ENCODE measurements around the gene MED9. TPM values are rescaled to one million over a fixed set of nuclear protein-coding genes. Genes with fewer than 3 reads are reported as not detected.

The MED9 gene
- total RNA-seq, 1 donor from 2014 or later = 18.9 TPM

- DNase-seq (ENCODE audit: extremely low spot score in 2 of 2) = no peak
- Histone ChIP-seq H3K9me3 (no peaks in the 10 kb centered on the region), H3K4me3 (no peak overlapping the region), H3K36me3 (no peaks in the 10 kb centered on the region), H3K27ac (no peak overlapping the region), H3K4me1 (peaks cover 16% of the 10 kb centered on the region), H3K27me3 (no peaks in the 10 kb centered on the region)
- no peak for TF ChIP-seq POLR2AphosphoS5 (IDR thresholded peaks at IDR 0.05; ENCODE audit: insufficient read depth in 1 of 2, low read depth in 1 of 2)
- no peak for TF ChIP-seq POLR2A (IDR thresholded peaks at IDR 0.05)
- TF ChIP-seq, protein P1, sequence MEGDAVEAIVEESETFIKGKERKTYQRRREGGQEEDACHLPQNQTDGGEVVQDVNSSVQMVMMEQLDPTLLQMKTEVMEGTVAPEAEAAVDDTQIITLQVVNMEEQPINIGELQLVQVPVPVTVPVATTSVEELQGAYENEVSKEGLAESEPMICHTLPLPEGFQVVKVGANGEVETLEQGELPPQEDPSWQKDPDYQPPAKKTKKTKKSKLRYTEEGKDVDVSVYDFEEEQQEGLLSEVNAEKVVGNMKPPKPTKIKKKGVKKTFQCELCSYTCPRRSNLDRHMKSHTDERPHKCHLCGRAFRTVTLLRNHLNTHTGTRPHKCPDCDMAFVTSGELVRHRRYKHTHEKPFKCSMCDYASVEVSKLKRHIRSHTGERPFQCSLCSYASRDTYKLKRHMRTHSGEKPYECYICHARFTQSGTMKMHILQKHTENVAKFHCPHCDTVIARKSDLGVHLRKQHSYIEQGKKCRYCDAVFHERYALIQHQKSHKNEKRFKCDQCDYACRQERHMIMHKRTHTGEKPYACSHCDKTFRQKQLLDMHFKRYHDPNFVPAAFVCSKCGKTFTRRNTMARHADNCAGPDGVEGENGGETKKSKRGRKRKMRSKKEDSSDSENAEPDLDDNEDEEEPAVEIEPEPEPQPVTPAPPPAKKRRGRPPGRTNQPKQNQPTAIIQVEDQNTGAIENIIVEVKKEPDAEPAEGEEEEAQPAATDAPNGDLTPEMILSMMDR (IDR thresholded peaks at IDR 0.05) = no peak
- intact Hi-C loops (cut with DNase I) = loop anchor here (10.0 kb wide), 1 partner anchor 136 kb away; no protein-coding TSS in a partner anchor
Measured at GRCh38 chr17:17508646-17509591, 32.1 kb downstream of the MED9 start.

DNA sequence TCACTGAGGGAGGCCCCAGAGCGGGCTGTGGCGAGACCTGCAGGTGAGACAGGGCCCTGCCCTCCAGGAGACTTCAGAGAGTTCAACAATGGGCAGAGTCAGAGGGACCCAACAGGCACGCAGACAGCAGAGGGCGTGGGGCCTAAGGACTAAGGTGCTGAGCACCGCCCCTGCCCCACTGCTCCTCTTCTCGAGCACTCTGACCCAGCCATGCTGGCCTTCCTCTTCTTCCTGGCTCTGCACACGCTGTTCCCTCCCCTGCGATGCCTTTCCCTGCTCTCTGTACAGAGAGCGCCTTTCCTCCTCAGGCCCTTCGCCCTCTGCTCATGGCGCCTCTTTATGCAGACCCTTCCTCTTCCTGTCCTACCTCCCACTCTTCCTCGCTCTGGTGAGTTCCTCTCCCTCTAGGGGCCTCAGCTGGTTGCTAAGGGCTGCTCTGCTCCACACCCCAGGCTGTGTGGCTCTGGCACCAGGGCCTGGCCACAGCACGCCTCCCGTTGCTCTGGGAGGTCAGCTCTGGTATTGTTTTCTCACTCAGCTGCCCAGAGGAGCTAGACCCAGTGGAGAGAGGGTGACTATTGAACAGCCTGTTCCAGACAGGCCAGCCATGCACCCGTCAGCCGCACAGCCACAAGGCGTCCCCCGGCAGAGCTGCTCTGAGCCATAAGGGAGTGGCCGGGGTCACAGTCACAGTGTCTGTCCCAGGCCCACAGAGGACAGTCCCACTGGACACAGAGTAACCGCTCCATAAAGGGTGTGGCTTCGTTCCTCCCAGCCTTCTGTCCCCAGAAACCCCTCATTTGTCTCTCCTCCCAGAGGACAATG is 33.0 kb downstream of the MED9 start:
- peaks cover 16% of the 10 kb centered on the region for H3K4me1 ChIP-seq
- no peaks in the 10 kb centered on the region for H3K36me3 ChIP-seq
- no peak overlapping the region for H3K27ac ChIP-seq
- TF ChIP-seq, protein P1 (IDR thresholded peaks at IDR 0.05) = no peak
- no peak for DNase-seq (ENCODE audit: extremely low spot score in 2 of 2)
- no peaks in the 10 kb centered on the region for H3K27me3 ChIP-seq
- intact Hi-C loops (cut with DNase I) = loop anchor here (10.0 kb wide), 1 partner anchor 135 kb away; no protein-coding TSS in a partner anchor
- H3K9me3 ChIP-seq = no peaks in the 10 kb centered on the region
- H3K4me3 ChIP-seq = no peak overlapping the region

- no peak for DNase-seq (ENCODE audit: extremely low spot score in 2 of 2)
- H3K4me3 ChIP-seq = no peak overlapping the region
- no peaks in the 10 kb centered on the region for H3K36me3 ChIP-seq
- no peak overlapping the region for H3K27ac ChIP-seq
- no peaks in the 10 kb centered on the region for H3K9me3 ChIP-seq
- TF ChIP-seq POLR2AphosphoS5 (IDR thresholded peaks at IDR 0.05; ENCODE audit: insufficient read depth in 1 of 2, low read depth in 1 of 2) (no peak), POLR2A (IDR thresholded peaks at IDR 0.05) (no peak)
- TF ChIP-seq, protein P1 (IDR thresholded peaks at IDR 0.05) = no peak
- H3K27me3 ChIP-seq = no peaks in the 10 kb centered on the region
- intact Hi-C loops (cut with DNase I) = no loop called here
- peaks cover 16% of the 10 kb centered on the region for H3K4me1 ChIP-seq
Measured at GRCh38 chr17:17510456-17511292, 33.9 kb downstream of the MED9 start.

GRCh38 chr17:17511293-17511741 is 34.5 kb downstream of the MED9 start:
- intact Hi-C loops (cut with DNase I) = no loop called here
- Histone ChIP-seq H3K4me3 (no peak overlapping the region), H3K27ac (no peak overlapping the region)

More at GRCh38 chr17:17511293-17511741, 34.5 kb downstream of the MED9 start:
- Histone ChIP-seq H3K27me3 (no peaks in the 10 kb centered on the region), H3K4me1 (peaks cover 16% of the 10 kb centered on the region), H3K9me3 (no peaks in the 10 kb centered on the region), H3K36me3 (no peaks in the 10 kb centered on the region)
- TF ChIP-seq, protein P1 (IDR thresholded peaks at IDR 0.05) = no peak
- no peak for TF ChIP-seq POLR2A (IDR thresholded peaks at IDR 0.05)
- no peak for TF ChIP-seq POLR2AphosphoS5 (IDR thresholded peaks at IDR 0.05; ENCODE audit: insufficient read depth in 1 of 2, low read depth in 1 of 2)
- DNase-seq (ENCODE audit: extremely low spot score in 2 of 2) = no peak

Data from vagina (tissue), 2 donors.